G401 (cell line): Measurements from ENCODE around the gene BRF1. TPM values are rescaled to one million over a fixed set of nuclear protein-coding genes. Genes with fewer than 3 reads are reported as not detected.

Source experiments
- DNase-seq: peaks from one replicate; pipeline ENCODE4 v3.0.0-alpha.2; 2015; ENCODE audit warnings: low spot score
- in situ Hi-C: cut with HindIII; loops from 2 replicates; pipeline ENCODE4 v1.10.0; 2016; ENCODE audit warnings: low sequenced_read_pairs, mixed read lengths
- total RNA-seq: library from RNA; depleted of rRNA; stranded (reverse); fragments of >200 nt; shearing (Covaris generic); gene quantifications from 2 replicates; pipeline ENCODE4 v1.2.3, GENCODE V29; 2014

The BRF1 gene
- total RNA-seq, 1 experiment from 2014 or later: 30.3 TPM

GRCh38 chr14:105193916-105194782 lies 106.7 kb downstream of the BRF1 start:
- DNase-seq: no peak
- in situ Hi-C loops: no loop called here

GRCh38 chr14:105192866-105193731 lies 107.7 kb downstream of the BRF1 start:
- DNase-seq: no peak
- in situ Hi-C loops: no loop called here

GRCh38 chr14:105187935-105188524 lies 112.8 kb downstream of the BRF1 start:
- DNase-seq: no peak
- in situ Hi-C loops: no loop called here

- no peak for DNase-seq
- in situ Hi-C loops: no loop called here
These were observed 113.7 kb downstream of the BRF1 start for GRCh38 chr14:105187116-105187515.

GRCh38 chr14:105185973-105186372 lies 114.8 kb downstream of the BRF1 start:
- in situ Hi-C loops: no loop called here
- no peak for DNase-seq

GRCh38 chr14:105185001-105185400 lies 115.8 kb downstream of the BRF1 start:
- DNase-seq: no peak
- in situ Hi-C loops: no loop called here

- no peak for DNase-seq
- in situ Hi-C loops: no loop called here
These were observed 116.3 kb downstream of the BRF1 start for GRCh38 chr14:105184461-105184860.

- no peak for DNase-seq
- in situ Hi-C loops: no loop called here
These were observed 118.3 kb downstream of the BRF1 start for GRCh38 chr14:105182296-105183020.

GRCh38 chr14:105181549-105182295 lies 119.1 kb downstream of the BRF1 start:
- in situ Hi-C loops: no loop called here
- no peak for DNase-seq

- DNase-seq: no peak
- in situ Hi-C loops: no loop called here
These were observed 119.9 kb downstream of the BRF1 start, which contains the start of gene NUDT14 for GRCh38 chr14:105180592-105181548. Gene NUDT14, minus strand, starts transcription at chr14:105181312. Its CDS starts 103 bp downstream, at chr14:105181209.

GRCh38 chr14:105179191-105179590 lies 121.6 kb downstream of the BRF1 start:
- no peak for DNase-seq
- in situ Hi-C loops: no loop called here

GRCh38 chr14:105178868-105179140 lies 122.0 kb downstream of the BRF1 start:
- in situ Hi-C loops: no loop called here
- no peak for DNase-seq

- no peak for DNase-seq
- in situ Hi-C loops: no loop called here
These were observed 122.5 kb downstream of the BRF1 start for GRCh38 chr14:105178069-105178867.

GRCh38 chr14:105177082-105177481 lies 123.7 kb downstream of the BRF1 start:
- in situ Hi-C loops: no loop called here
- no peak for DNase-seq

- in situ Hi-C loops: no loop called here
- no peak for DNase-seq
These were observed 124.3 kb downstream of the BRF1 start for GRCh38 chr14:105176513-105176912.

GRCh38 chr14:105173901-105174894 lies 126.6 kb downstream of the BRF1 start:
- DNase-seq: no peak
- in situ Hi-C loops: no loop called here
